ENCODE data around the gene HIVEP3.

HIVEP3 gene

DNA sequence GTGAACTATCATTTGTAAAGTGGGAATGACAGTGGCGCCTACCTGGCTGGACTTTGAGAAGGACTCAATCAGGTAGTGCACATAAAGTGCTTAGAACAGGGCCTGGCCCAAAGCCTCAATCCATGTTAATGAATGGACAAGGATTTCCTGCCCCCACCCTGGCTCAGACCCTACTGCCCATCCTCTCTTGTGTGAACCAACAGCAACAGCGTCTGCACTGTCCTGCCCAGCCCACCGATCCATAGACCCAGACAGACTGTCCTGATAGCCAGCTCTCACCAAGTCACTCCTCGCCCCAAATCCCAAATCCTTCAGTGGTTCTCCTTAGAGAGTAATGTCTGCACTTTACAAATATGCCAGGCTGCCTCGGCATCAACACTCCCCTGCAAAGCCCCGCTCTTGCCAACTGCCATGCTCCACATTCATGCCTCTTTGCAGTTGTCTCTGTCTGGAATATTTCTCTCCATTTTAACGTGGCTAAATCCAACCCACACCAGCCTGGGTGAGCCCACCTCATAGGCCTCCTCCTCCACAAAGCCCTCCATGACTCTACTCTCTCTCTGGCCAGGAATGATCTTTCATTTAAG lies 276.7 kb downstream of the HIVEP3 start:
- no peak for DNase-seq

DNA sequence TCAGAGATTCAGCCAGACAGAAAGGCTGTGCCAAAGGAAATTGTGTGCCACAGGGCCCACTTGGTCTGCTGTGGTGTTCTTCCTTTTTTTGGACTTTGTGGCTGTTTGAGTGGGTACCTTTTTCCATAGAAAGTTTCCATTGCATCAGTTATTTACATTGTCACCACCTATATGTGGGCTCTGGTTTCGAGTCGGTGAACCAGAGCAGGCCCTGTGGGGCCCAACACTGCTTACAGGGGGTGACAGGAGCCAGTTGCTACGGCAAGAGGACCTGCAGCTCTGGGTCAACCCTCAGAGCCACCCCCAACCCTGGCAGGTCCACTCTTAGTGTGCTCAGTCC lies 277.3 kb downstream of the HIVEP3 start:
- DNase-seq, result no peak

DNA sequence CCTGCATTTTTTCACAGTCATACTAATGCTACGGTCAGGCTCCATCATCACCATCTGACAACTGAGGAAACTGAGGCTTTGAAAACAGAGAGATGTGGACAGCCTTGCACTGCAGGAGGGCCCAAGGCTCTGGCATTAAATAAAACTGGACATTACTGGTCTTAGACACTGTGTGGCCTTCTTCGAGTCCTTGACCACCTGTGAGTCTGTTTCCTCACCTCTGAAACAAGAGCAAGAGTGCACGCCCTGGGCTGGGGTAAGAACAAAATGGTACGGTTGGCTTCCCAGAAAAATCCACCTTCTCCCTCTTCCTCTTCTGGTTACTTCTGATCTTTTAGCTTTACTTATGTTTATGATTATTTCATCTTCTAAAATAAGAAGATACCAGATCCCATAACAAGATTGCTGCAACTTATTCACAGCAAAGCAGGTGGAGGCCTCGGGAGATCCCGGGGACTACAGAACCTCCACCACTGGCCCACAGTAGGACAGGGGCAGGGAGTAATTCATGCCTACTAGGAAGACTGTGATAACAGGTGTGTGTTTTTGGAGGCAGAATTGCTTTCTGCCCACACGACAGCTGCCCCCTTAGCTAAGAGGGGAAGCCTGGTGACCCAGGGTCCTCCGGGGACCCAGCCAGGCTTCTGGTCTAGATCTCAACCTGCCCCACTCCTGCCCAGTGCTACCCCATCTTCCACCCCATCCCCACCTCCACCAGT lies 277.8 kb downstream of the HIVEP3 start:
- DNase-seq, result no peak

DNA sequence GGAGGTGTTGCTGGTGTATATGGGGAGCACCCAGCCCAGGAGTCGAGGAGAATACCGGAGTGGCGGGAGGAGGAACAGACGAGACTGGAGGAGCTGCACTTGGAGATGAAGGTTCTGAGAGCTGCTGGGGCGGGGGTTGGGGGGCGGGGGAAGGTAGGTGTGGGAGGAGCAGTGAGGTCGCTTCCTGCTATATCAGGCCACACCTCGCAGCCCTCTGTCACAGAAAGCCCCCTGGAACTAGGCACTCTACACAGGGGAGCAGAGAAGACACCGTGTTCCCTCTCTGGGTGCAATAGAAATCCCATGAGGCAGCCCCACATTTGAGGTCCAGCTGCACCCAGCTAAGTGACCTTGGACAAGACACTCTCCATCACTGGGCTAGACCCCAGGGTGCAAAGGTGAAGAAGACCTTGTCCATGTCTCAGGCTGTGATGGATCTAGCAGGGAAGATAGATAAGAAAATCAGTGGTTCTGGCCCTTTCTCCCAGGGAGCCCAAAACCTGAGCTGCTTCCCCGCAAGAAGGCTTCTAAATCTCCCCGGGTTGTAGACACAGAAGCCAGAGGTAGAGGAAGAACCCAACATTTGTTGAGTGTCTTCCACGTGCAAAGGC lies 278.5 kb downstream of the HIVEP3 start:
- DNase-seq, result no peak

DNA sequence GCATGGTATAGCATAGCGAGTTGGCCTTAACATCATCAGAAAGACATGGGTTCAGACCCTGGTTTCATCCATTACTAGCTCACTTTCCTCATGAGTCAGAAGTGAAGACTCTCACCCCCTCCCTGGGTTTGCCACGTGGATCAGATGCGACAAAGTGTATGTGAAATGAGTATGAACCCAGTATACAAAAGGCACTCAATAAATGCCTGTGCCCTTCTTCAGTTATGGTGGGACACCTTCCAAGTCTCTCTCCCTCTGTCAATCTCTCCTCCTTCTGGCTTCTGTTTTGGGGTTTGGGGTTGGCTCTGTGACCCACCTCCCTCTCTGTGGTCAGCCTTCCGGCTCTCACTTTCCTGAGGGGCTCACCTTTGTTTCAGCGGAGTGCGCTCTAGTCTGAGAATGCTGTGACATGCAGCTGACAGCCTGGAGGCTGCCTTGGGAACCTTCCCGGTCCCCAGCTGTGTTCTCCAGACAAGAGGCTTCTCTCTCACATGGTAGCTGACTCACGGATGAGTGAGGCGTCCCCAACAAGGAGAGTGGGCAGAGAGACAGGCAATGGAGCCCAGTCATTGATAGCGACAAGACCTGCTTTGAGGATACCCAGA lies 279.3 kb downstream of the HIVEP3 start:
- no peak for DNase-seq

DNA sequence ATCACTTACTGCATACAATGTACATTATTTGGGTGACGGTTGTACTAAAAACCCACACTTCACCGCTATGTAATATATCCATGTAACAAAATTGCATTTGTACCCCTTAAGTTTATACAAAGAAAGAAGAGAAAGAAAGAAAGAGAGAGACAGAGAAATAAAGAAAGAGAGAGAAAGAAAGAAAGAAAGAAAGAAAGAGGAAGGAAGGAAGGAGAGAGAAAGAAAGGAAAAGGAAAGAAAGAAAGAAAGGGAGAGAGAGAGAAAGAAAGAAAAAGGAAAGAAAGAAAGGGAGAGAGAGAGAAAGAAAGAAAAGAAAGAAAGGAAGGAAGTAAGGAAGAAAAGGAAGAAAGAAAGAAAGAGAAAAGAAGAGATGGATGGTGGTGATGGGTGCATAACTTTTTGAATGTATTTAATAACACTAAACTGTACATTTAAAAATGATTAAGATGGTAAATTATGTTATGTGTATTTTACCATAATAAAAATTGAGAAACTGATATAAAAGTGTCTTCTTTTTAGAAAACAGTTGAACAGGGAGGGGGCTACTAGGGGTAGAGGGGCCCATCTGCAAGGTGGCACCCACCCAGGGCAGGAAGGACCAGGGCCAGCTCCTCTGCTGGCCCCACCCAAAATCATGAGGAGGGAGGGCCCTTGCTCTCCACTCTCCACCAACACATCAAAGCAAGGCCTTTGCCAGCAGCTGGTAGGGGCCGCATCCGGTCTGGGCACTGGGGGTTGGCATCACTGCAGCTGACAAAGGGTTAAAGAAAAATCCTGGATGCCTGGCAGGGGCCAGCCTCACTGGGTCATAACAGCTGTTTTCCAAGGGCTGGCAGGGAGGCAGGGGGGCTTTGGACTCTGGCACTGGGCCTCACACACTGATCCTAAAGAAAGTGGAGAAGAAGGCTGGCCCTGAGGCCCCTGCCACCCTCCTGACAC lies 280.4 kb downstream of the HIVEP3 start:
- DNase-seq, result no peak

DNA sequence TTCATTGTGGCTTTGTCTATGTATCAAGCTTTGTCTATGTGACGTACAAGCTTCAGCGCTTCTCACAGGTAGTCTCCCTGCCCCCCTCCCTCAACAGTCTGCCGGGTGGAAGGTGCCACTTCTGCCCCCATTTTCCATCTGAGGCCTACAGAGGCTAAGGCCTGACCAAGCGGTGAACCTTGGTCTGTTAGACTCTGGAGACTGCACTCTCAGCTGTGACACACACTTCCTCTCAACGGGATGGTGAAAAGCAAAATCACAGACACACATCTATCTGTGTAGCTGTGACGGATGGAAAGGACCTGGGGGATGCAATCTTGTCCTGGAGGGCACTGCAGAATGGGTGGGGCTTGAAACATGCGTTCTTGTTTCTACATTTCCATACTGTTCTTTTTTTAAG lies 281.4 kb downstream of the HIVEP3 start:
- DNase-seq, result no peak

DNA sequence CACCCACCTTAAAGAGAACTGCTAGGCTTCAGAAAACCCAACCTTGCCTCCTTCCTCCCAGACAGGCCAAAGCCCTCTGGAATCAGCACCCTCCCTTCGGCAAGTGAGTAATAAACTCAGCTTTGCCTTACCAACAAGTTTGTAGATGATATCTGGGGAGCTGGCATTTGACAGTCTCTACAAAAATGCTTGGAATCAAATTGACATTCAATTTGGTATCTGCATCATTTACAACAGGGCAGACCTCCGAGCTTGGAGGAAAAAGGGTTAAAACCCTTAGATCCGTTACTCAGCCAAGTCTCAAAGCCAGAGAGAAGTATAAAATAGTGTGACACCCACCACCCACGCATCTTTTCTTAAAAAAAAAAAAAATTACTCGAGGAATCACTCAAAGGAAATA lies 285.0 kb downstream of the HIVEP3 start:
- DNase-seq, result no peak

DNA sequence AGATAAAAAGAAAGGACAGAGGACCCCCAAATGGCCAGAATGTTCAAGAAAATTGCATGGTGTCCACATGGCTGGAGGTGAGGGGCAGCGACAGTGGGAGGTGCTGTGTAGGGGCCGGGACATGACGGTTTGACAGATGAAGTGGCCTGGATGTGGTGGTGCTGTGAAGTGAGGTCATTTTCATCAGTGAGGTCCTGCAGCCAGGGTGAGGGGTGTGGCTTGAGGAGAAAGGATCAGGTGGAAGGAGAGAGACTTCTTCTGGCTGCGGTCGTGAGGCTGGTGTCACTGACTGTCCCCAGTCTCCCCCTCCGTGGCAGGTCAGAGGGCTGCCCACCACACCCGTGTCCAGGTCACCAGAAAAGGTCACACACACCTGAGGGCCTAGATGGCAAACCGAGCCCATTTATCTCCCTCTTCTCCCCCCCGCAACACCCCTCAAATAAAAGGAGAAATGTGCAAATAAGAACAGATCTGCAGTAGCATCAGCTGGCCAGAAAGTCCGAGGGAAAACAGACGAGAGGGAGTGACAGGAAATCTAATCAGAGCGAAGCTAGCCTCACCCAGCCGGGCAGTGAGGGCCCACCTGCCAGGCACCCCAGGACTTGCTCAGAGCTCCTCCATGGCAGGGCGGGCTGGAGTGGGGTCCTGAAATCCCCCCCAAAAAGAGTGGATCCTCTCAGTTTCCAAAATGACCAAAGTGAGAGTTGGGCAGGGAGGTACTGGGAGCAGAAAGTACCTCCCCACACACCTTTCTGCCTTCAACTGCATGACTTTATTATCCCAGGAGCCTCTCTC lies 285.7 kb downstream of the HIVEP3 start:
- DNase-seq, result no peak

DNA sequence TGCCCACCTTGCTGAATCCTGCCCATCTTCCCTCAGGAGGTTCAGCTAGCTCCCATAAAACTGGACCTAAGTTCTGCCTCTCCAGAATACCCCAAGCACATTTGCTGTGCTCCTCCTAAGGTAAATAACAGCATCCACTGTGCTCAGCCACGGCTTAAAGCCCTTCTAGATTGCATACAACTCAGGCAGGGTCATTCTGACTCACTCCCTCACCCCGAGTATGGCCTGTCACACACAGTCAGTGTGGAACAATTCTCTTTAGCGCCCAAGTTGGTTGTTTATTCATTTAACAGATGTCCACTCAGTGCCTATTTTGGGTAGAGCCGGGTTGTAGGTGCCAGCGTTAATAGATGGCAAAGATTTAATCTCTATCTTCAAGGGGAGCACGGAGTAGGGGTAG lies 286.8 kb downstream of the HIVEP3 start:
- DNase-seq, result no peak

DNA sequence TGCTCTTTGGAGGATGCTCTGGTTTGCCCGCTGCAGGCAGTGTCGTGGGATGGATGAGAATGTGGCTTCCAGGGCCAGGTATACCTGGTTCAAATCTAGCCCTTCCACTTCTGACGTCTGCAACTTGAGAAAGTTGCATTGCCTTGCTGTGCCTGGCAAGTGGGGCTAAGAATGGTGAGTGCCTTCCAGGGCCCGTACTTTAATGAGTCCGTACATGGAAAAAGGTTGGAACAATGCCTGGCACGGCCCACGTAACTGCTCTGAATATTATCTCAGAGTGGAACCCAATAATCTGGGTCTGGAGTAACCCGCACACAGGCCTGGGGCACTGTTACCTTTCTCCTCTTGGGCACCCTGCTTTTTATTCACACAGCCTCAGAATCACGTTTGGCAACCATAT lies 287.6 kb downstream of the HIVEP3 start:
- DNase-seq, result no peak

DNA sequence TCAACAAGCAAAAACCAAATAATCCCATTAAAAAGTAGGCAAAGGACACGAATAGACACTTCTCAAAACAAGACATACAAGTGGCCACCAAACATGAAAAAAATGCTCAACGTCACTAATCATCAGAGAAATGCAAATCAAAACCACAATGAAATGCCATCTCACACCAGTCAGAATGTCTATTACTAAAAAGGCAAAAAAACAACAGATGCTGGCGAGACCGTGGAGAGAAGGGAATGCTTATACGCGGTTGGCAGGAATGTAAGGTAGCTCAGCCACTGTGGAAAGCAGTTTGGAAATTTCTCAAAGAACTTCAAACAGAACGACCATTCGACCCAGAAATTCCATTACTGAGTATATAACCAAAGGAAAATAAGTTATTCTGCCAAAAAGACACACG lies 289.2 kb downstream of the HIVEP3 start:
- no peak for DNase-seq

DNA sequence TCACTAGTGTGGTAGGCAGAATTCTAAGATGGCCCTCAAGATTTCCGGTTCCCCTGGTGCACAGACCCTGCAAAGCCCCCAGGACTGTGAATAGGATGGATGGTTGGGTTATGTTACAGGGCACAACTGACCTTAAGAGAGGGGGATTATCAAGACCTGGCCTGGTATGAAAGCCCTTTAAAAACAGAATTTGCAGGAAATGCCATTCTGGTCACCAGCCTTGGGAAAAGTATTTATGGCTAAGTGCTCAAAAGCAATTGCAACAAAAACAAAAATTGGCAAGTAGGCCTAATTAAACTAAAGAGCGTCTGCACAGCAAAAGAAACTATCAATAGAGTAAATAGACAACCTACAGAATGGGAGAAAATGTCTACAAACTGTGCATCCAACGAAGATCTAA lies 289.6 kb downstream of the HIVEP3 start:
- no peak for DNase-seq

DNA sequence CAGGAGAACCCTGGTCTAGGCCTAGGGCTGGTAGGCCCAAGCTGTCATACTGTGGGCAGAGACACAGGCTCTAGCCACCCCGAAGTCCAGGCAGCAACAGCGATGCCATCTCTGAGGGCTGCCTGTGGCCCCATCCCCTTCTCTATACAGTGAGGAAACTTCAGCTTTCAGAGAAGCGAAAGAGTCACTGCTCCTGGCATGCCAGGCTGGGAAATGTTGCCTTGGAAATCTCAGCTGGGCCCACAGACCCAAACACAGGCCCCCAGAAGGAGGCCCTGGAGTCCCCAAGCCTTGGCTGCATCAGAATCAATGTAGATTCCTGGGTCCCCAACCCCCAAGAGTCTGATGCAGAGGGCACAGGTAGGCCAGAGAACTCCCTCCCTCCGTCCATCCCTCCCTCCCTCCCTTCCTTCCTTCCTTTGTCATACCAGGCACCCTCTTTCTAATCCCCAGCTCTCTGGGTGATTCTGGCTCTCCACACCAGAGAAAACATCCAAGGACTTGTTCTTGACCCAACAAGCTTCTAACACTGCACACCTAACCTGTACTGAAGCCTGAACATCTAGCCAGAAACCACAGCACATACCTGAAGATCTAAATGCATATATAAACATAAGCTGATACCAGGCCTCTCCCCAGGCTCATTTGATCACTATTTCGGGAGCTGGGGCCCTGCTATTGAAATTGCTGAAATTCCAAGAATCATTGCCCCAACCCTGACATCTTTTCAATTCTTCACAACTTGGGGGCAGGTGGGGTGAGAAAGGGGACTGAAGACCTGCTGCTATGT lies 291.0 kb downstream of the HIVEP3 start:
- DNase-seq, result no peak

DNA sequence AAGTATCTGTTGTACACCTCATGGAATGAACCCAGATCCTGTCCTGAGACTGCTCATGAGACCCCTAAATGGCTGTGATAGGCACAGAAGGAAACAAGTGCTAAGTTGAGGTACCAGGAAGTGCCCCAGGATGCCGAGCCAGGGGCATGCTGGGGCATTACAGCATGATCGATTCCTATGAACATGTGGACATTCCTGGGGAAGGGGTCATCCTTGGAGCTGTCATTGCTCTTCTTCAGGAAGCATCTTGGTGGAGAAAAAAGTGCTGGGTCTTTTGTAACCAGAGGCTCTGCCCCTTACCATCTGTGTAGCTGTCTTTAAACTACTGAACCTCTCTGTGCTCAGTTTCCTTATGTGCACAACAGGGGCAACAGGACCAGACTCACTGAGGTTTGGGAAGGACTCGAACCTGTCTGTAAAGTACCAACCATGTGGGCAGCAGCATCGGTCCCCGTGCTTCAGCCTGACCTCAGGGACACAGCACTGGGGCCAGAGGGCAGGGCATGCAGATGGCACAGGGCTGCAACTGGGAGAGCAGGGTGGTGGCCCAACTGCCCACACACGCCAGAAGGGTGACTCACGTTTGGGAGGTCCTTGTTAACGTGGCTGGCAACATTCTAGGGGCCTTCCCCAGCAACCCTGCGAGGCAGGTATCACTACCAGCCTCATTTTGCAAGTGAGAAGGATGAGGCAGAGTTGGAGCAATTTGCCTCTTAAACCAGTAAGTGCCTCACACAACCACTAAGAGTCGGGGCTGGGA lies 291.9 kb downstream of the HIVEP3 start:
- DNase-seq, result no peak

DNA sequence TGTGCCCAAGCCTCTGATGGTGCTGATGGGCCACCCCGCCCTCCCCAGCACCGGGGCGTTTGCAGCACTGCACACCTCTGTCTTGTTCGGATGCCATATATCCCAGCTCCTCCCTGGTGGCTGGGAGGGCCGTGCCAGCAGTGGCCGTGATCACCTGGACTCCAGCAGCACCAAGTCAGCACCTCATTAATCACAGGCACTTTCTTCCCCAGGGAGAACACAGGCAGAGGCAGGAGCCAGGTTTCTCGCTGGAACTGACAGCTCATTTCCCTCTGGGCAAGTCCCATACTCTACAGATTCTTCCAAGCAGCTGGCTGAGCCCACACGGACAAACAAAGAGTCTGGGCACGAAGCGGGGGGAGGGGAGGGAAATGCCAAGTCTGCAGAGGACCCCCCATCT lies 292.6 kb downstream of the HIVEP3 start:
- no peak for DNase-seq

DNA sequence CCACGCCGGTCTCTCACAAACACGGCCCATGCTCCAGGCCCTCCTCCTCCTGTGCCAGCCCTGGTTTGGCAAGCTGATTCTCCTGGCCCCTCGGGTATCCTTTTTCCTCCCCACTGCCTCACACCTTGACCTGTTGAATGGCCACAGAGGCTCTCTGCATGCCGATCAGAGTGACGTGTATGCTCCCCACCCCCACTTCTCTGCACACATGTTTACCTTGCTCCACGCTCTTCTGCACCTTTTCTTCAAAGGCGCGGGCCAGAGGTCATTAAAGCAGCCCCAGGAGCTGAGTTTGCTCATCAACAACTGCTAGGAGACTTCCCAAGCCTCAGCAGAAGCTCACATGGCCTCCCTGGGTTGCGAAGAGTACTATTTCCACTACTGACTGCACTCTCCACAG lies 295.0 kb downstream of the HIVEP3 start:
- DNase-seq, result no peak

DNA sequence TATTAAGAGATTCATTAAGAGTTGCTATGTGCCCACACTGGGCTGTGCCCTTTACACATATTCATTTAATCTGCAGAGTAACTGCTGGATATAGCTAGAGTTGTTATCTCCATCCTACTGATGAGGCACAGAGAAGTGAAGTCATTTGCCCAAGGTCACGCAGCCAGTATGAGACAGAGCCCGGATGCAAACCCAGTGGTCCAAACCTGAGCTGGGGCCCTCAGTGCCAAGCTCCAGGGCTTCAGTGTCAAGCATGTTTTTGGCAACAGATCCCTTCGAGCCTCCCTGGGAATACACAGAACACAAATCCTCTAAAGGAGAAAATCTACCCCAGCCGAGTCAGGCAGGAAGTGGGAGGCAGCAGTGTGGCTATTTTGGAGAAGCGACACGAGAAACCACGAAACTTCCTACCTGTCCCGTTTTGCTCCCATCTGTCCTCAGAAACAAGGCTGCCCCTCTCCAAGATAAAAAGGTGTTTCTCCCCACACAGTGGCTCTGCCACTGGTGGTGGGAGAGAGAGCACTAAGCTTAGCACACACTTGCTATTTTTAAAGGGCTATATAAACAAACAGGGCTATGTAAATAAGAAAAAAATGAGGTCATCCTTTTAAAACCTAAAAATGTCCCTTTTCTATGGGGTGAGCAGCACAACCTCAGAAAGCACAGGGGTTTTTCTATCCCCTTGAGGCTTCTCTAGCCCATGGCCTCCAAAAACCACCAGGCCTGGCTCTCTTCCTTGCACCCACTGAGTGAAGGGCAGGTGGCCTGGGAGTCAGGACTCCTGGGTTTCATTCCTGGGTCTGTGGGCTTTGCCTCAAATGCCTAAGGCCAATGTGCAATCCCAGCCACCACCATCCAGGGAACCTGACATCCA lies 295.6 kb downstream of the HIVEP3 start:
- no peak for DNase-seq

DNA sequence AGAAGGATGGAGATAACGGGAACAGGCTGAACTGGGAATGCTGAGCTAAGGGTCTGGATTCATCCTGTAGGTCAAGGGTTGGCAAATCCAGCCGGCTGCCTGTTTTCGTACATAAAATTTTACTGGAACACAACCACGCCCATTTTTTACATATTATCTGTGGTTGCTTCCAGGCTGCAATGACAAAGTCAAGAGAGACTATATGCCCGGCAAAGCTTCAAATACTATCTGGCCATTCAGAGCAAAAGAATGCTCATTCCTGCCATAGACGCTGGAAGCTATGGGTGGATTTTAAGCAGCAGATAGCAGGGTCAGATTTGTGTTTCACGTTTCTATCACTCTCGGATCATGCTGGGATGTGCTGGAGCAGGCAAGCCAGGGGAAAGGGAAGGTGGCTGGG lies 296.3 kb downstream of the HIVEP3 start:
- no peak for DNase-seq

DNA sequence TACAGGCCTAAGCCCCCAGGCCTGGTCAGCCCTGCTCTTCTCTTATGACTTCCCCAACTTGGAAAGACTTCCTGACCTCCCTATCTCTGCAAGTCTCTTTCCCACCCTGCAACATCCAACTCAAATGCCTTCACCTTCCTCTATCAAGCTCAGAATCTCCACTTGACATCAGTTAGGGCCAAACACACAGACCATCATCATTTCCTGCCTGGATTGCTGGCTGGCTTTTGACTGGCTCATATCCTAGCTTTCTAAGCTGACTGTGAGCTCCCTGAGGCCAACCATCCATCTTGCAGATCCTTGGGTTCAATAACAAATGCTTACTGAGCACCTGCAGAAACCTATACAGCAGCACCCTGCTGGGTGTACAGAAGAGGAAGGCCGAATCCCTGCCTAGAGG lies 296.9 kb downstream of the HIVEP3 start:
- no peak for DNase-seq

Measured in NCI-H524 treated with DMSO at 0.1 percent for 48 hours (cell line).